Stimulated activated CD8-positive, alpha-beta memory T cell treated with anti-CD3 and anti-CD28 coated beads, Interleukin-4, amount 100 ng/mL, for 24 hours (primary cell): Measurements from ENCODE around the gene ARHGEF11.

ENCODE experiments used
- DNase-seq: peaks from one replicate; pipeline ENCODE4 v3.0.0-alpha.2; 2020; ENCODE audit warnings: low read depth

ARHGEF11 gene

GRCh38 chr1:156908955-156909354, 136.6 kb downstream of the ARHGEF11 start:
- DNase-seq: no peak

GRCh38 chr1:156908541-156908940, 137.0 kb downstream of the ARHGEF11 start:
- no peak for DNase-seq

GRCh38 chr1:156906206-156906906, 139.2 kb downstream of the ARHGEF11 start:
- DNase-seq: no peak

GRCh38 chr1:156905651-156906050, 139.9 kb downstream of the ARHGEF11 start:
- DNase-seq: no peak

GRCh38 chr1:156905176-156905575, 140.4 kb downstream of the ARHGEF11 start:
- no peak for DNase-seq

GRCh38 chr1:156904187-156904959, 141.2 kb downstream of the ARHGEF11 start:
- DNase-seq: no peak

GRCh38 chr1:156903328-156904091, 142.0 kb downstream of the ARHGEF11 start:
- no peak for DNase-seq

GRCh38 chr1:156901966-156902915, 143.3 kb downstream of the ARHGEF11 start:
- no peak for DNase-seq

- DNase-seq: no peak
These were observed 144.0 kb downstream of the ARHGEF11 start for GRCh38 chr1:156901590-156901900.

GRCh38 chr1:156900896-156901589, 144.5 kb downstream of the ARHGEF11 start:
- no peak for DNase-seq

GRCh38 chr1:156899956-156900718, 145.4 kb downstream of the ARHGEF11 start:
- no peak for DNase-seq

GRCh38 chr1:156898971-156899664, 146.4 kb downstream of the ARHGEF11 start:
- DNase-seq: no peak

- DNase-seq: no peak
These were observed 147.4 kb downstream of the ARHGEF11 start for GRCh38 chr1:156898161-156898566.

- no peak for DNase-seq
These were observed 148.3 kb downstream of the ARHGEF11 start for GRCh38 chr1:156897078-156897825.

GRCh38 chr1:156896490-156897033, 149.0 kb downstream of the ARHGEF11 start:
- DNase-seq: no peak

GRCh38 chr1:156895927-156896326, 149.6 kb downstream of the ARHGEF11 start:
- no peak for DNase-seq

- DNase-seq: no peak
These were observed 150.1 kb downstream of the ARHGEF11 start for GRCh38 chr1:156895455-156895812.

GRCh38 chr1:156894711-156895454, 150.7 kb downstream of the ARHGEF11 start:
- DNase-seq: no peak
